ENCODE results near the gene KIAA1671.
"Not testable (repeated sequence)": the region's sequence is repeated elsewhere in the genome, so short reads cannot be mapped to it uniquely, and the experiment has no call there.

The KIAA1671 gene

DNA sequence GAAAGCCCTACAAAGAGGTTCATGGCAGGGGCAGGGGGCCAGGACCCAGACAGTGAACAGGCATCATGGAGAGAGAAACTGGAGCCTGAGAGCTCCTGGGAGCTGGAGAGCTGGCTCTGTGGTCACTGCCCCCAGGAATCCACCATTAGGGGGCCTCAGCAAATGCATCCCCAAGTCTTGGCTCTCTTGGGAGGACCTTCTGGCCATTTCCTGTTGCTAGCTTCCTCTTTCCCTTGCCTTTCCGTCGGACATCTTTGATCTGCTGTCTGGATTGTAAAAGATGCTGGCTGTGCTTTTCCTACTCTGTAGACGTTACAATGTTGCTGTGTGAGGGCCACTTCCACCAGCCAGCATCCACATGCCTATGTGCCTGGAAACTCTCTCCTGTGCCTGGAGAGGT, 259.8 kb downstream of the KIAA1671 start:
- in situ Hi-C loops (cut with MboI; ENCODE audit: low sequenced_read_pairs) = no loop called here

GRCh38 chr22:25213221-25213620, 260.7 kb downstream of the KIAA1671 start:
- in situ Hi-C loops (cut with MboI; ENCODE audit: low sequenced_read_pairs) = no loop called here

GRCh38 chr22:25216230-25216629, 263.7 kb downstream of the KIAA1671 start:
- in situ Hi-C loops (cut with MboI; ENCODE audit: low sequenced_read_pairs) = no loop called here

DNA sequence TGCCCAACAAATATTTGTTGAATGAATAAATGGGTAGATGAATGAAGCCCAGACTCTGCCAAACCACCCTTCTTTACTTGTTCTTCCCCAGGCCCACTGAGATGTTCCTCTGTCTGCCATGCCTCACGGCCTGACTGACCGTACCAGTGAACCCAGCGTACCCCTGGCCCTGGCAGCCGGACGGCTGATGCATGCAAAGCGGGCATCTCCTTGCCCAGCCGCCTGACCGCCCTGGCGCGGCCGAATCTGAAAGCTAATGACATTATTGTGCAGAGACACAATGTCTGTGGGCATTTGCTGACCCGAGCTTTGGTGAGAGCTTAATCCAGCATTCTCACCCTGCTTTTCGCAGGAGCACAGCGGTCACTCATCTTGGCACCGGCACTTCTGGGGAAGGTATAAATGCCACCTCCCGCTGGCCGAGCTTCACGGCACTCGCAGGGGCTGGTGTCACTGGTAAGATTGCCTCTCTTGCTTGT, 266.7 kb downstream of the KIAA1671 start, which contains the start of gene CRYBB2:
Gene CRYBB2, plus strand, starts transcription at position 429 of the 479 bp plus-strand sequence. CDS start 1,791 bp downstream, outside the sequence.
- in situ Hi-C loops (cut with MboI; ENCODE audit: low sequenced_read_pairs) = no loop called here

- in situ Hi-C loops (cut with MboI; ENCODE audit: low sequenced_read_pairs) = no loop called here
Measured at GRCh38 chr22:25219948-25220442, 267.5 kb downstream of the KIAA1671 start.

GRCh38 chr22:25221790-25222189, 269.3 kb downstream of the KIAA1671 start:
- in situ Hi-C loops (cut with MboI; ENCODE audit: low sequenced_read_pairs) = no loop called here

DNA sequence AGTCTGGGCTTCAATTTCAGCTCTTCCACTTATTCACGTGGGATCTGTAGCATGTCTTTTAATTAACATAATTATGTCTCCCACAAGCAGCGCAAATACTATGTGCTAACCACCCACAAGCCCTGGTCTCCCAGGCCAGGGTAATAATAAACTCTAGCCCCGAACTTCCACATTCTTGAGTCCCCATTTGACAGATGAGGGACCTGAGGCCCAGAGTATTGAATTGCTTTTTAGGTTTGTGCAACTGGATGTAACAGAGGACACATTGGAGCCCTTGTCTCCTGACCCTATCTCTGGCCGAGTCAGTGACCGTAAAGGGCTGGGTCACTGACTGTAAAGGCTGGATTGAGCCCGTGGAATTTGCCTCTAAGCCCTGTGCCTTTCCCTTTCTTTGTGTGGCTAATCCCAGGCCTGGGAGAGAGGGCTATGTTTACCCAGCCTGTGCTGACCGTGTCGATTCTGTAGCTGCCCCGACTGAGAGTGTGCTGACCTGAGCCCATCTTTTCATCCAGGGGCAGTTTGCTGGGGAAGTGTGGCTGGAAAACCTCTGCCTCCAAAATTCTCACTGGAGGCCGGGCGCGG, 270.8 kb downstream of the KIAA1671 start:
- in situ Hi-C loops (cut with MboI; ENCODE audit: low sequenced_read_pairs) = no loop called here

- in situ Hi-C loops (cut with MboI; ENCODE audit: low sequenced_read_pairs) = no loop called here
Measured at GRCh38 chr22:25228822-25229221, 276.3 kb downstream of the KIAA1671 start.

GRCh38 chr22:25230760-25231159, 278.2 kb downstream of the KIAA1671 start:
- in situ Hi-C loops (cut with MboI; ENCODE audit: low sequenced_read_pairs) = not testable (repeated sequence)

GRCh38 chr22:25232301-25232700, 279.8 kb downstream of the KIAA1671 start:
- in situ Hi-C loops (cut with MboI; ENCODE audit: low sequenced_read_pairs) = no loop called here

GRCh38 chr22:25233706-25234105, 281.2 kb downstream of the KIAA1671 start:
- in situ Hi-C loops (cut with MboI; ENCODE audit: low sequenced_read_pairs) = not testable (repeated sequence)

GRCh38 chr22:25235547-25236290, 283.2 kb downstream of the KIAA1671 start:
- in situ Hi-C loops (cut with MboI; ENCODE audit: low sequenced_read_pairs) = no loop called here

DNA sequence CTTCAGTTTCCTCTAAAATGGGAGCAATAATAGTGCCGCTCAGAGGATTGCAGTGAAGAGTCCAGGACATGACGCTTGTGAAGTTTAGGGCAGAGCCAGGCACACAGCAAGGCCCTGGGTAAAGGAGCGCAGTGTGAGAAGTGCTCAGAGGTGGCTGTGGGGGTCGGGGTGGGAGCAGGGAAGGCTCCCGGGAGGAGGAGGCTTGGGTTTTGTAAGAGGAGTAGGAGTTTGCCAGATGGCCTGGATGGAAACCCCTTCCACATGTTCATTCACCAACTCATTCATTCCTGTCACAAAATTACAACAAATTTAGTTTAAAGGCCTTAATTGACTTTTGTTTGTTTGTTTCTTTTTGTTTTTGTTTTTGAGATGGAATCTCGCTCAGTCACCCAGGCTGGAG, 283.9 kb downstream of the KIAA1671 start:
- in situ Hi-C loops (cut with MboI; ENCODE audit: low sequenced_read_pairs) = no loop called here

DNA sequence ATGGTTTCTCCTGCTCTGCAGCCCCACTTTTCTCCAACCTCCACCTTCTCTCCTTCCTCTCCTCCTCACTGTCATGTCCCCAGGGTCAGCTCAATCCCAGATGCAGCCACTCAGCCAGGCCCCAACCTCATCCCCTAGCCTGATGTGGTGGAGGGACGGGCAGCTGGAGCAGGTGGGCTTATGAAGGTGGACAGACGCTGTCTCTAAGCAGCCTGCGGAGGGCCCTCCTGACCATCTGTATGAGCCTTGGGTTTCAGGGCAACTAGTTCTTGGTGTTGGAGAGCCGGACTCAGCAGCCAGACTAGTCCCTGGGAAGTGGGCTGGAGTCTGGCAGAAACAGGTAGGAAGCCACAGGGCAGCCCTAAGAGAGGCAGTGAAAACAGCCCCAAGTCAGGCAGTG, 285.0 kb downstream of the KIAA1671 start:
- in situ Hi-C loops (cut with MboI; ENCODE audit: low sequenced_read_pairs) = no loop called here

GRCh38 chr22:25238058-25238457, 285.5 kb downstream of the KIAA1671 start:
- in situ Hi-C loops (cut with MboI; ENCODE audit: low sequenced_read_pairs) = not testable (repeated sequence)
